Activated CD8-positive, alpha-beta memory T cell treated with anti-CD3 and anti-CD28 coated beads for 24 hours (primary cell): ENCODE results near the gene EP300.

ENCODE experiments used
- DNase-seq: peaks from one replicate; pipeline ENCODE4 v3.0.0-alpha.2; 2020

Gene EP300

GRCh38 chr22:41215926-41216325 is 123.5 kb downstream of the EP300 start:
- no peak for DNase-seq

DNA sequence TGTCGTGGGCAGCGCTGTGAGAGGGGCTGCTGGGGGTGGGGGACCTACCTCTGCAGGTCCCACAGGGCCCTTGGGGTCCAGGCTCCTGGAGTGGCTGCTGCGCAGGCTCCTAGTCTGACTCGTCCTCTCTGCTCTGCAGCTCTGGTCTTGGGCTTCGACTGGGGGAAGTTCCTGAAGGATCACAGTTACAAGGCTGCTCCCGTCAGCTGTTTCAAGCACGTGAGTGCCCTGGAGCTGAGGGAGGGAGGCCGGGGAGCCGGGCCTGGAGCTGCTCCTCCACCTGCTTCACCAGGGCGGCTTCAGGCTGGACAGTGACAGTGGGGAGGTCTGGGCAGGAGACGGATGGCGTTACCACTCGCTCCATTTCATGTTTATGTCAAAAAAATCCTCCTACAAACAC is 124.6 kb downstream of the EP300 start:
- DNase-seq: no peak

DNA sequence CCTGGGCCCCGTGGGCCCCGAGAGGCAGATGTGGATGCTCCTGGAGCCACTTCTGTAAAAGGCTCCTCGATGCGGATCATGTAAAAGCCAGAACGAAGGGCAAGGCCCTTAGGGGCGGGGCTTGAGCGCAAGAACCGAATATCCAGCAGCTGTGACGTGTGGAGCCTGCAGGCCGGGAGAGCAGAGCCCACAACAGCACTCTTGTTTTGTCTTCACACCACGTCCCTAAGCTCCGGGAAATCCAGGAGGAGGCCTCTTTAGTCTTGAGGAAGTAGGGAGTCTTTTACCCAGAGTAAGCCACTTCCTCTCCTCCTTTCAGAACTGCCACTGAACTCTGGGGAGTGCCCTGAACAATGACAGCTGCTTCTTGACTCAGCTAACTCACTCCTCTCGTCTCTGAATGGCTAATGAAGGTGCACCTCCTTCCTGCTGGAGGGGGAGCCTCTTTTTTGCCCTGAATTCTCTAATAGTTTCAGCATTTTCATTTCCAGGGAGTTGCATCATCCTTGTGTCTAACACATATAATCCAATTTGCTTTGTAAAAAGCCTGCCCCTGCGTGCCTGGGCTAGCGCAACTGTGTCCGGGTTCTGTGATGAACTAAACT is 125.3 kb downstream of the EP300 start:
- no peak for DNase-seq

GRCh38 chr22:41222846-41223507 is 130.6 kb downstream of the EP300 start:
- DNase-seq: no peak

- no peak for DNase-seq
These were observed 131.1 kb downstream of the EP300 start for GRCh38 chr22:41223535-41223934.

GRCh38 chr22:41226723-41227655 is 134.6 kb downstream of the EP300 start:
- no peak for DNase-seq

DNA sequence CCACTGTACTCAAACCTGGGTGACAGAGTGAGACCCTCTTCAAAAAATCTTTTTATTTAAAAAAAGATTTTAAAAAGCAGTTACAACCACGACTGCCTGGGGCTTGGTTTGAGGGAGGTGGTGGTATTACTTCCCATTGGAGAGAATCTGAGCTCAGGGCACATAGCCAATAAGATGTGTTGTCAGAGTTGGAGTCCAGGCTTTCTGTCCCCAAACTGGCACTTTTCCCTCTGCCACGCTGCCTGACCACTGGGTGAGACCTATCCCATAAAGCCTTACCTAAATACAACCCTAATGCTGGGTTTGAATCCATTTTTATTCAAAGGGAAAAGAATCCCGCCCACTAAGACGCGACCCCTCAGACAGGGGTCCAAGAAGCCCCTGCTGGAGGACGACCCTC is 136.8 kb downstream of the EP300 start:
- DNase-seq: no peak
